Left ventricle myocardium superior (tissue), 1 donor: ENCODE measurements around the gene RGPD8. TPM values are rescaled to one million over a fixed set of nuclear protein-coding genes. Genes with fewer than 3 reads are reported as not detected.

Experiments
- ATAC-seq: fragments of 200-7000 bp; cut with Tn5 transposase; one replicate; pipeline ENCODE4 v1.9.1; 2020; ENCODE audit warnings: mild to moderate bottlenecking, moderate library complexity
- DNase-seq: peaks from one replicate; pipeline ENCODE4 v3.0.0-alpha.2; 2020
- intact Hi-C: fragments of 100-400 bp; cut with micrococcal nuclease; formaldehyde crosslinking; loops from one replicate; pipeline ENCODE4 v1.11.0; 2022
- total RNA-seq: library from RNA; stranded (reverse); fragmentation: NEBNext Ultra II Directional; extraction: Animal tissue kit (Norgen Biotek cat#: 25700); gene quantifications from one replicate; pipeline ENCODE4 v1.2.1, GENCODE V29; 2021
- donor health status: DM: no; HTN: yes; CAD: no; lungs with severe emphysema.

RGPD8 gene
- total RNA-seq, 1 donor from 2014 or later, result 7.8 TPM

DNA sequence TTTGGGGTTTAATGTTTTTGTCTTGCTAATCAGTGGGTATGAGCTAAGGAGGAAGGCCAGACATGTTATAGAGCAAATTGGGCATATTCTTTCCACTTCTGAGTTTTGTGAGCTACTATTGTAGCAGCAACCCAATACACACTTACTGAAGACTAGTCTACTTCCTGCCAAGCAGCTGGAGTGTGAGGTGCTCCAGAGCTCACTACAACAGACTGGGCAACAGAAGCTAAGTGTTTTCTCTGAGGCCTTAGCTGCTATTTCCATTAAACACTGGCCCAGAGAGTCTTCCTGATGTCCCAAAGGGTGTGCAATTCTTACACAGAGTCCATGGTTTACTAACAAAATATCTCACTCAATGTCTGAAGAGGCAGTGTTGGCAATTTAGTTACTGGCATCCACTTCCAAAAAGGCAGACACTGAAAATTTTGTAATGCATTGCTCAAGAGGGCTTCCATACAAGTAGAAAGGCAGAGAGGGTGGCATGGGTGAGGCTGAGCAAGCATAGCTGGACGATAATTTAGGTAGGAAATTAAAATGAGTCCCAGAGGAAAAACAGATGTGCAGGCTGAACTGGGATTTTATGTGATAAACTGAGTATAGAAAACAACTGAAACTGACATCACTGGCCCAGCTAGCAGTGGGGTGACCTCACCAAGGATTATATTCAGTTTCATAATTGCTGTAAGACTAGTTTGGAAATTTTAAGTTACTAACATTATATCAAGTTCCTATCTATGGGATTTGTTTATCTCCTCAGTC, 89.4 kb downstream of the RGPD8 start:
- intact Hi-C loops, result no loop called here
- ATAC-seq, result peak; percentile 46
- no peak for DNase-seq

DNA sequence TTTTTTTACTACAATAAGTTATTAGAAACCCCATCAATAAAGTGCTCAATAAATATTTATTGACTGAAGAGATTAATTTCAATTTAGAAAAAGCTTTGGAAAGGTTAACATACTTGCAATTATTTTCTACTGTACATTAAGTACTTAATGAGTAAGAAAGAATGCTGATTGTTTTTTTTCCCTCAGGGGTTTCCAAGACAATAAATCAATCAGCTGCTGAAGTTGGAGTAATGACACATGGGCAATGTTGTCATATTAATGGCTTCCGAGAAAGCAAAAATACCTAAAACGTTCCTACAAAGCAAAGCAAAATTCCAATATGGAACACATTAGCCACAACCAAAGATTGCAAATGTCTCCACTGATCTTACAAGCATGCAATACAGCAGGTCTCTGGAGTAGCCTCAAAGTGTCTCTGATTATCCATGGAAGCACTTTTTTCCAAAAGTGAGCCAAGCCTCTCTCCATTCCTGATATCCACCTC, 91.3 kb downstream of the RGPD8 start:
- no peak for DNase-seq
- no peak for ATAC-seq
- intact Hi-C loops, result no loop called here

DNA sequence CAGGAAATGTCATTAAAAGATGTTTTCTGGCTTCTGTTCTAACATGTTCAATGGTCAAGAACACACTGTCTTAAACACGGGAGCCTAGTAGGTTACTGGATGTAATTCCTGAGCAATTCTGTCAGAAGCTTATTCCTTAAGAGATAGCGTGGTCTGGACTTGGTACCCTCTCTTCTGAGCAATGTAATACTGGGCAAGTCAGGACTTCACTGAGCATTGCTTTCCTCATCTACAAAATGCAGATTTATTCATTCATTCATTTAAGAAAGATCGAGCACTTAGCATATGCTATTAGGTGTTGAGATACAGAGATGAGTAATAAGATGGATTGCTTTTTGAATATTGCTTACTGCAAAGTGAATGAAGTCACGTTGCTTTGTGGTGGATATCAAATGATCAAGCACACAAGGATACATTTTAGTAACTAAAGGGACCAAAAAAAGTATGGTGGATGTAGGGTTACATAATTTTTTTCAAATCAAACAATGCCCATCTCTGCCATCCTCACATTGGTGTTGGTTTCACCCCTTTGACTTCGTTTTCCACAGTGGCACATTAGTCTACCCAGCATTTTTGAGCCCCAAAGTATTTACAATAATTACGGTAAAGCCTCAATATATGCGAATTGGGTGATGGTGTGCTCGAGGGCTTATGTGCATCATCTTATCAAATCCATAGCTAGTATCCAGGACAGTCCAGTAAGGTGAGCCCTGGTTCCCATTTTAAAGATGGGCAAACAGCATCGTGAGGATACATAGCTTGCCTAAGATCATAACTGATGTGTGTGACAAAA, 92.8 kb downstream of the RGPD8 start:
- DNase-seq (no peak), ATAC-seq (no peak)
- intact Hi-C loops, result no loop called here

DNA sequence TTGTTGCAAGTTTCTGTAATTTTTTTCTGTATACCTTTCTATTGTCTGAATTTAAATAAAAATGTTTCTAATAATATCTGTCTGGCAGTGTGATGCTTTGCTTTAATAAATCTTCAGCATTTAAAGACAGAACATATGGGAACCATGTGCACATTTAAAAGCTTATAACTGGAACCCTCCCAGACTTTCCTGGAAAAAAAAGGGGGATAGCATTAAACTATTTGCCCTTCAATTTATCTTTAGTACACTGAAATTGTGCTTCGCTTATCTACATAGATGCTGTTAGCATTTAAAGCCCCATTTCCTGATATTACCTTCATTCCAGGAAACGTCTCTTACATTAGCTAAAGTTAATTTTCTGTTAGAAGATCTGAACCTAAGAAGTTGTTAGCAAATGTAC, 93.5 kb downstream of the RGPD8 start:
- DNase-seq, result no peak
- ATAC-seq, result no peak
- intact Hi-C loops, result no loop called here

DNA sequence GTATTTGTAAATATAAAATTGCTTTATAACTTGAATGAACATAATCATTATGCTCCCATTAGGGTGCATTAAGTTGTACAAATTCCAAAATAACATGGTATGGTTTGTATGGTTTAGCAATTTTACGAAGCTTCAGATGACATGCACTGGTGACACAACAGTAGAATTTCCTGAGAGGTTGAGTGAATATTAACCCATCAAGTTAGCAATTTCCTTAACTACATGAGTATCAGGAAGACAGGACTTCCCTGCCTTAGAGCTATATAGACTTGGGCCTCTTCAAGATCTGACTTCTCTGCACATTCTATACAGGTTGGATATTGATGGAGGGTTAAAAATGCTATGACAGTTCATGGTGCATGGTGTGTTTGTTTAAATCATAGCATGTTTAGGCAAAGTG, 97.8 kb downstream of the RGPD8 start:
- intact Hi-C loops, result no loop called here
- DNase-seq (no peak), ATAC-seq (no peak)

DNA sequence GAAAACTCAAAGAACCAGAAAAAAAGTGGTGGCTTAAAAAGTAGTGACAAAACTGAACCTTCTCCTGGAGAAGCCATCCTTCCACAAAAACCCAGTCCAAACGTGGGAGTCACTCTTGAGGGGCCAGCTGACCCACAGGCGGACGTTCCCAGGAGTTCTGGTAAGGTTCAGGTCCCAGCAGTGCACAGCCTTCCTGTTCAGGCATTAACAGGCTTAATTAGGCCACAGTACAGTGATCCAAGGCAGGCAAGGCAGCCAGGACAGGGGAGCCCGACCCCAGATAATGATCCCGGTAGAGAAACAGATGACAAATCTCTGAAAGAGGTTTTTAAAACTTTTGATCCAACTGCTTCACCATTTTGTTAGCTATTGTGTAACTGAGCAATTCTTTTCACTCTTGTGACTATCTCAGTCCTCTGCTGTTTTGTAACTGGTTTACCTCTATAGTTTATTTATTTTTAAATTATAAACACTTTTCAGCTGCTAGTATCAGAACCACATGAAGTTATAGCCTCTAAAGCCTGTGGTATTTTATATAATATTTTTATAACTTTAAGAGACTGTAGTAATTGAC, 101.2 kb downstream of the RGPD8 start:
- intact Hi-C loops, result no loop called here

DNA sequence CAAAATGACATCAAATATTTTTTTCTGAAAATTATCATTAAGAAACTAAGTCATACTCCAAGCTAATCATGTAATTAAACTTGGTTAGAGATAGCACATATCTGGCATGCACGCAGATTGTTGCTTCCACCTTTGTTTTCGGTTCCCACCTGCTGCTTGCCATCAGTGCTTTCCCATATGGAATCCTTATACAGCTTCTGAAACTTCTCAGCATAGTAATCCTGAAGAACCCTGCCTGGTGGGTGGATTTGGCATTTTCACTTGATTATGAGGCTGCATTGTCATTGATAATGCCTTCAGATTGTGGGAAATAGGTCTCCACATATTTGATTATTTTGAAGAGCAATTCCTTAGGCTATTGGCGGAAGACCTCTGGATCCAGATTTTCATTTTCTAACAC, 110.5 kb downstream of the RGPD8 start:
- ATAC-seq (no peak), DNase-seq (no peak)
- intact Hi-C loops, result no loop called here

More for the DNA sequence above, 101.2 kb downstream of the RGPD8 start:
- ATAC-seq (no peak), DNase-seq (no peak)

DNA sequence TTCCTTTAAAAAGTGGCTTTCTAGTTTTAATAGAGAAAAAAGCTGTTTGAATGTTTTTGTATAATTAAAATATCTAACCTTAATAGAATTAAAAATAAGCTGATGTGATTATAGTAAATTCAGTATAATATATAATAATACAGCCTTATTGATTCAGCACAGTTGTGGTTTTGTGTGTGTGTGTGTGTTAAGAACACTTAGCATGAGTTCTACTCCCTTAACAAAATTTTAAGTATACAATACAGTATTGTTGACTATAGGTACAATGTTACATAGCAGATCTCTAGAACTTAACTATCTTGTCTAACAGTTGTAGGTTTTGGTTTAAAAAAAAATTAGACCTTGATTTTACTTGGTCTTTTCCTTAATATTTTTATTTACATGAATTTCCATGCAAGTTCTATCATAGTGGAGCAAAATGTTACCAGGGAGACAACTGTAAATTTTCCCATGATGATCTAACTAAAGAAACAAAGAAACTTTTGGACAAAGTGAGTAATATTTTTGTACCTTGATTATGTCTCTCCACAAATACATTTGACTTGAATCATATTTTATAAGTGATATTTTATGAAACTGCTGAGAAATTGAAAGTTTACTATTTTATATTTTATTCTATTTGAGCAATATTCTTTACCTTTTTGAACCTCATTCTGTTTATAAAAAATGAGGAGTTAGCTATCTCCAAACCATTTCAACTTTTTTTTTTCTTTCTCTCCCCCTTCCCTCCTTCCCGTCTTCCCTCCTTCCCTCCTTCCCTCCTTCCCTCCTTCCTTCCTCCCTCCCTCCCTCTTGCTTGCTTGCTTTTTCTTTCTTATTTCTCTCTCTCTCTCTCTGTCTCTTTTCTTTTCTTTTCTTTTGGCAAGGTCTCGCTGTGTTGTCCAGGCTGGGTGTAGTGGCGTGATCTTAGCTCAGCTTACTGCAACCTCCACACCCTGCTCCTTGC, 111.8 kb downstream of the RGPD8 start:
- ATAC-seq (no peak), DNase-seq (no peak)
- intact Hi-C loops, result no loop called here

Other genes starting within 250 kb of the RGPD8 start
- 14.0 TPM for gene ZC3H8, start 178.6 kb downstream of the RGPD8 start, total RNA-seq
- gene ZC3H6, start 158.0 kb downstream of the RGPD8 start, total RNA-seq, result 21.8 TPM
- gene TTL, start 48.5 kb upstream of the RGPD8 start, total RNA-seq, result 44.3 TPM
- 12.2 TPM for gene POLR1B, start 108.8 kb upstream of the RGPD8 start, total RNA-seq
- gene CHCHD5, start 151.0 kb upstream of the RGPD8 start, total RNA-seq, result 24.8 TPM
- gene SLC20A1, start 212.3 kb upstream of the RGPD8 start, total RNA-seq, result 10.8 TPM